Renal cortical epithelial cell (primary cell): Measurements from ENCODE around the gene ADCY10. TPM values are rescaled to one million over a fixed set of nuclear protein-coding genes. Genes with fewer than 3 reads are reported as not detected.

Source experiments
- DNase-seq: peaks from one replicate; pipeline ENCODE4 v3.0.0-alpha.2; 2011; ENCODE audit warnings: low read depth
- total RNA-seq: library from RNA; depleted of rRNA; stranded (reverse); fragments of >200 nt; gene quantifications from 2 replicates; pipeline ENCODE4 v1.2.3, GENCODE V29; 2014

Gene ADCY10
- total RNA-seq, 1 donor from 2014 or later = 0.25 TPM

DNA sequence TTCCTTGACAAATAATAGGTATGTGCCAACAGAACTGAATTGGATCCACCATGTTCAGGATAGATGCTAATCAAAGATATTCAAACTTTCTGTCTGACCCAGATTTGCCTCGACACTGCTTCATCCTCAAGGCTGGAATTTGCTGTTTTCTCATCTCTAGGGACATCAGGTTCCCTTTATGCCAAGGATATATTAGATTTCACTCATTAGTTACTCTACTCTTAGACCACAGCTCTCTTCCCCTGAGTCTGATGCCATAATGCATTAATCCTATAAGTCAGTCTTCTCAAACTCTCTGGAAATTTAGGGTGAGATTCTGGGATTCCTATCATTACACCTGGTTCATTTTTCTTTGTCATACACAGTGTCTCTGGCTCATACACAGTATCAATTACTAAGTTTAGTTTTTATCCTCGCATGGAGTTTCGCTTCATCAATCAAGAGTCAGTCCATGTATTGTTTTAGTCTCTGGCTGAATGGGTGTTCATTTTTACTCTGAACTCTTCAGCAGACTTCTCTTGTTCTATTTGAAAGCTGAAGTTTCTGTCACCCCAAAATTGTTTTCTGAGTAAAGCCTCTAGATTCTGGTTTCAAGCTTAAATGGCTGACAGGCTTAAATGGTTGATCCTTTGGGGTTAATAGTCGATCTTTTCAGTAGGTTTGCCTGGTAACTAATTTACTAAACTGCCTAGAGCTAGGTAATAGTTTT, 13.3 kb upstream of the ADCY10 start:
- DNase-seq = peak; percentile 90

DNA sequence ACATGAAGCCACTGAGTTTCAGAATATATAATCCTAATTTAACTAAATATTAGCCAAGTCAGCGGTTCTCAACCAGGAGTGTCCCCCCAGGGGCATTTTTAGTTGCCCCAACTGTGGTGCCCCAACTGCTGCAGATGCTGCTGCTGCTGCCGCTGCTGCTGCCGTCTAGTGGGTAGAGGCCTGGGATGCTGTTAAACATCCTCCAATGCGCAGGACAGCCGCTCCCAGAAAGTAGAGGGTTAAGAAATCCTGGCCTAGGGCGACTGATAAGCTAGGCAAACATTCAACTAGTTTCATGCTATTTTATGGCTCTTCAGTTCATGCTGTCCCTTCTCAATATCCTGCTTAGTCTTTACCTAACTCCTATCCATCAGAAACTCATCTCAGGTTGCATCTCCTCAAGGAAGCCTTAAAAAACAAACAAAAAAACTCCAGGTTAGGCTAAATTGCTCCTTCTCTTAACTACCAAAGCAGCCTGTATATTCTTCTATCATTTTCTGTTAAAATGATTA, 12.6 kb upstream of the ADCY10 start:
- DNase-seq = no peak

DNA sequence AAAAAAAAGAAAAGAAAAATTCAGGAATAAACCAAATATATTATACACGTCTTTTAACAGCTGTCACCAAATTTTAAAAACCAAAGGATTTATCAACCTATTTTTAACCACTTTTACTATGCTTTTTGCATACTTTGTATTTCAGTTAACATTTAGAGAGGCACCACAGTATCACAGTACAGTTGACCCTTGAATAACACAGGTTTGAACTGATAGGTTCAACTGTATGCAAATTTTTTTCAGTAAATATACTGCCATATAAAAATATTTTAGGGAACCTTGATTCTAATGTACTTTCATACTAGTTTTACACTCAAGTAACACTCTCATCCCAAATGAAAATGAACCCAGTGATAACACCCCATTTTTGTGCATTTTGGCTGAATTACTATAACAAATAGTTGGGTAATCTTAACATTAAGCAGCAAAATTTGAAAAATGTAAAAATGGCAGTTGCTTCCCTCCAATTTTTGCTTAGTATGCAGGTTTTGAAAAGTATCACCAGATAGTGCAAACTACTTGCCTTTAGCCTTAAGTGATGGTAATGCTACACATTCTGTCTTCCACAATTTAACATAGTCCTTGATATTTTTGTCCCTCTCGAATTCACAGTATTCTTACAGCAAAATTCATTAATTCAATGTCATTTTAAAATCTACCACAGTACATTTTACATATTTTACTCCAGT, 10.8 kb upstream of the ADCY10 start:
- no peak for DNase-seq

DNA sequence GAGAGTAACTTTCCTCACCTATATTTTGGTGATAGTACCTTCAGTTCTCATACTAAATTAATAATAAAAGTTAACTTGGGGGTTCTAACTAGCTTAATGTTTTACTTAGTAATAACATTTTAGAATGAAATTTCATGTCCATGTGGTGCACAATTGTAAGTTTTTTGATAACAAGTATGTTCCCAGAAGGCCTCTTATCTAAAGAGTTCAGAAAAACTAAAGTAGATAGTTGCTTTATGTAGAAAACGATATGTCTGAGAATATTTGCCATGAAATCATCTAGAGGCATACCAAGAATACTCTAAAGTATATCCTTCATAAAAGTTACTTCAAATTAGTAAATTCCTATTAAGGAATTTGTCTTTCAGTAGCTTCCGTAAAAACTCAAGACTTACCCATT, 10.2 kb upstream of the ADCY10 start:
- no peak for DNase-seq

DNA sequence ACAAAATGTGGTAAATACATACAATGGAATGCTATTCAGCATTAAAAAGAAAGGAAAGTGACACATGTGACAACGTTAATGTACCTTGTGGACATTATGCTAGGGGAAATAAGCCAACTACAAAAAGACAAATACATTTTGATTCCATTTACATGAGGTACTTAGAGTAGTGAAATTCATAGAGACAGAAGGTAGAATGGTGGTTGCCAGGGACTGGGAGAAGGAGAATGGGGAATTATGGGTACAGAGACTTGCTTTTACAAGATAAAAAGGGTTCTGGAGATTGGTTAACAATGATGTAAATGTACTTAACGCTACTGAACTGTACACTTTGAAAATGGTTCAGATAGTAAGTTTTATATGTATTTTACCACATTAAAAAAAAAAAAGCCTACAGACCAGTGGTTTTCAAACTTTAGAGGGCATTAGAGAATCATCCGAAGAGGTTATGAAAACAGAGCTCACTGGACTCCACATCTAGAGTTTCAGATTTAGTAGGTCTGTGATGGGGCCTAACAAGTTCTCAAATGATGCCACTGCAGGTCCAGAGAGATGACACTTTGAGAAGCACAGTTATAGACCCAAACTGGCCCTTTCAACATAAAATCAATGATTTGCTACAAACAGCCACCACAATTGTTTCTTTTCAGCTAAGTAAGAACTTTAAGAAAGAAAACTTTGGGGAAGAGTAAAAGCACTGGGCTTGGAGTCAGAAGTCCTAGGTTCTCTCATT, 9.6 kb upstream of the ADCY10 start:
- DNase-seq = no peak

DNA sequence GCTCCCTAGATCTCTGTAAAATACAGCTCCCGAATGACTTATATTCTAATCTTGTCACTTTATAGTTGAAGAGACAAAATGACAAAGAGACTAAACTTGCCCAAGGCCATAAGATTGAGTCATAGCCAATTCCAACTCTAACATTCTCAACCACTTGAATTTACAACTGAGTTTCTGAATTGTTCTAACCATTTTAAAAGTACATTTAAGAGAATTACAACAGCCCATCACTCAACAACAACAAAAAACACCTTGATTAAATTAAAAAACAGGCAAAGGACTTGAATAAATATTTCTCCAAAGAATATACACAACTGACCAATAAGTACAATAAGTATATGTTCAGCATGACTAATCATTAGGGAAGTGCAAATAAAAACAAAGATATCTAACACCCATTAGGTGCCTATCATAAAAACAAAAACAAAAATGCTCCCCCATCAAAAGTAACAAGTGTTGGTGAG, 8.7 kb upstream of the ADCY10 start:
- DNase-seq = peak; percentile 63

DNA sequence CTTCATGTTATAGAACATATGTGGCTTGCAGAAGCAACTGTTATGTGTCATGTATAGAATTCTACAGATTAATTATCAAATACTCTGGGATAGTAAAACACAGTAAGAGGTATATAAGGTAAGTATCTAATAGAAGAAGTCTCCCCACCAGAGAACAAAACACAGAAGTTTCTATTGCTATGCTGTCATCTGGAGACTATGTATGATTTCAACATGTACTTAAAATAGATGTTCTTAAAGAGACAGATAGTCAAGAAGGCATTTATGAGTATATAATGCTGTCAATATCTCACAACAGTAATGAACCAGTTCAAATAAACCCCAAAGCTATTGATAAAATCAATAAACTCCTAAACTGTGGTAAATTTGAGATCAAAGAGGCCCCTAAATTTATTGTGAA, 8.1 kb upstream of the ADCY10 start:
- no peak for DNase-seq

DNA sequence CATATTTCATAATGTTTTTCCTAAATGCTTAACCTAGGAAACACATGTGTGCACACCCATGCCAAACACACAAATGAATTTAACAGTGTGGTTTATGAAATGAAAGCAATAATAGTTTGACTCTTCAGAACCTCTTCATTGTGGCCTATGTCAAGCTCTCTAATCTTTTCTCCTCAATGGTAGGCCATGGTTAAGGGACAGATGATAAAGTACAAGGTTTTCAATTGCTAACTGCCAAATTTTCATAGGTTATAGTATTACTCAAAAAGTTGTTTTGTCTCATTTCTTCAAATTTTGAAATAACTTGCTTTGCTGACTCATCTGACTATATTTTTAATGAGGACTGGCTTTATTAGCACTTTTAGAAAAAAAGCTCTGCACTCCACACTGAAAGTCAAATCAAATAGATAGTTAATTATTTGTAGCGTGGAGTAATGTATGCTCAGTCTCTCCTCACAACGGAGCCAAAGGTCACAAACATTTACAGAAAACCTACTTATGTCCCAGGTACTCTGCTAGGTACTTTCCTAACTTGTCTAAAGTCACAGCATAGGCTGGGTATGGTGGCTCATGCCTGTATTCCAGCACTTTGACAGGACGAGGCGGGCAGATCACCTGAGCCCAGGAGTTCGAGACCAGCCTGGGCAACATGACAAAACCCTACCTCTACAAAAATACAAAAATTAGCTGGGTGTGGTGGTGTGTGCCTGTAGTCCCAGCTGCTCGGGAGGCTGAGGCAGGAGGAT, 3.0 kb upstream of the ADCY10 start:
- peak; percentile 65 for DNase-seq

DNA sequence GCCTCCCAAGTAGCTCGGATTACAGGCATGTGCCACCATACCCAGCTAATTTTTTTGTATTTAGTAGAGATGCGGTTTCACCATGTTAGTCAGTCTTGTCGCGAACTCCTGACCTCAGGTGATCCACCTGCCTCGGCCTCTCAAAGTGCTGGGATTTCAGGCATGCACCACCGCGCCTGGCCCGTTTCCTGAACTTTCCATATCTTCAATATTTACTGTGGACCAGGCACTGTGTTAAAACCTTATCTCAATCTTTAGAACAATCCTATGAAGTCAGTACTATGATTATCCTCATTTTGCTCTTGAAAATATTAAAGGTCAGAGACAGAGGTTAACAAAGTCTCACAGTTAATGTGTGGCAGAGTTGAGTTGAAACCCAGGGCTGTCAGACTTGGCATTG, 1.6 kb upstream of the ADCY10 start:
- DNase-seq = no peak

DNA sequence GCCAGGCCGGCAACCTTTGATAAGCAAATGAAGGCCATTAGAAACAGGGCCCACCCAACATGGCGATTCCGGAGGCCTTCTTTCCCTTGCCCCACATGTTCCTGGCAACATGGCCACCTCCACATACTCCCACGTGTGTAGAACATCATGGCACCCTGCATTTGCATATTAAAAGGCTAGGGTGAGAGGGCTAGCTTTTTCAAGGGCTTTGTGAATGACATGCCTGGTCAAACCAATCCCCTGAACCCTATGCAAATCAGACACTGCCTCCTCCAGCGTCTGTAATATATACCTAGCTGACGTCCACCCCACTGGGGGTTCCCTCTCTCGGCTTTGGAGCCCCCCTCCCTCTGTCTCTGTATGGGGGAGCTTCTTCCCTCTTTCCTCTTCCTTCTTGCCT, 1.6 kb downstream of the ADCY10 start:
- DNase-seq = no peak

DNA sequence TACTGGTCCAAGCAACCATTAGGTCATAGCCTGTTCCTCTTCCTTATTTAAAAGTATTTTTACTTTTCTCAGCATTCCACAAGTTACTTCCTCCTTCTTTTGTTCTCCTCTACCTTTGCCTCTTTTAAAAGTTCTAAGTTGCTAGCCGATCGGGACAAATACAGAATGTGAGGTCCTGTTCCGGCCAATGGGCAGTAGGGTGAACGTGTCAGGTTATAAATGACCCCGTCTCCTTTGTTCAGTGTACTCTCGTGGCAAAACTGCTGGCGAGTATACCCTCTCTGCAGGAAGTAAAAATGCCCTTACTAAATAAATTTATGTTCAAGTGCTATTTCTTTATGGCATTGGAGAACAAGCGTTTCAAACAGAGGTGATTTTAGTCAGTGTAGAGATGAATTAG, 2.5 kb downstream of the ADCY10 start:
- DNase-seq = no peak

DNA sequence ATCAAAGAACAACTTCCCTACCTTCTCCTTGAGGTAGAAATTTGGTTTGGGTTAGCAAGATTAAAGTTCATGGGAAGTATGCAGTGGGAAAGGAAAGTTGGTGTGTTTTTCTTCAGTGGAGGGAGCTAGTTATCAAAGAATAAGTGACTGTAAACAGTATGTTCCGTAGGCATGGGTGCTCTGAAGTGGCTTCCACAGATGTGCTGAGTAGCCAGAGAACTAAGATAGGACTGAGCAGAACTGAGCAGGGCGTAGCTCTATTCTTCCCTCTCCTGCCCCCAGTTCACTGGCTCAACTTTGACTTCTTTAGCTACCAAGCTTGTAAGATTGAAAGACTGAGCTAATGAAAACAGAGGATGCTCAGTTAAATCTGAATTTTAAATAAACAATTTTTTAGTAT, 3.4 kb downstream of the ADCY10 start:
- no peak for DNase-seq

DNA sequence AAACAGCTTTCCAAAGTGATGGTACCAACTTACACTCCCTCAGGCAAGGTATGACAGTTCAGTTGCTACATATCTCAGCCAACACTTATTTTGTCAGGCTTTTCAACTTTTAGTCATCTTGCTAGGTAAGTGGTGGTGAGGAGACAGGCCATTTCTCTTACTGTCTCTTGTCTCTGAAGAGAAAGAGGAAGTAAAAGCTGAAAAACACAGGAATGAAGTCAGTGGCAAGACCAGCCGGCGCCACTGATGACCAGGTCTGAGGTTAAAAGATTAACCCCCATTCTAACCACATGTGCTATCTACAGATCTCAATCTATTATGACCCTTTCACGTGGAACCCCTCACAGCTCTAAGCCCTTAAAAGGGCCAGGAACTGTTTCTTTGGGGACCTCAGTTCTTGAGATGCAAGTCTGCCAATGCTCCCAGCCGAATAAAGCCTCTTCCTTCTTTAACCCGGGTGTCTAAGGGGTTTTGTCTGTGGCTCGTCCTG, 4.2 kb downstream of the ADCY10 start:
- DNase-seq = no peak

DNA sequence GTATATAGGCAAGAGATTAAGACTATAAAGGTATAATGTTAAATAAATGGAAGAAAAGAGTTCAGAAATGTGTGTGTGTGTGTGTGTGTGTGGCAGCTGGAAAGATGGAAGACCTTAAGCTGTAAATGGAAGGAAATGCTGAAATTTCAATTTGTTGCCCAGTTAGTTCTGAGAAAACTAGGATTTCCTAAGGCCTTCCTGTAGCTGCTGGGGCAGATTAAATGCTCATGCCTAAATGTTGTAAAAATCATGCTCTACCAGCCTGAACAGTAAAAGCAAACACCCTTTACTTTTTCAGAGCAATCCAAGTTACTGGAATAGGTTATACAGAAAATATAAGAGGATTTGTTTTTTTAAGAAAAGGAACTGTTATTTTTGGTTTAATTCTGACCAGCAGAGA, 8.3 kb downstream of the ADCY10 start:
- no peak for DNase-seq

DNA sequence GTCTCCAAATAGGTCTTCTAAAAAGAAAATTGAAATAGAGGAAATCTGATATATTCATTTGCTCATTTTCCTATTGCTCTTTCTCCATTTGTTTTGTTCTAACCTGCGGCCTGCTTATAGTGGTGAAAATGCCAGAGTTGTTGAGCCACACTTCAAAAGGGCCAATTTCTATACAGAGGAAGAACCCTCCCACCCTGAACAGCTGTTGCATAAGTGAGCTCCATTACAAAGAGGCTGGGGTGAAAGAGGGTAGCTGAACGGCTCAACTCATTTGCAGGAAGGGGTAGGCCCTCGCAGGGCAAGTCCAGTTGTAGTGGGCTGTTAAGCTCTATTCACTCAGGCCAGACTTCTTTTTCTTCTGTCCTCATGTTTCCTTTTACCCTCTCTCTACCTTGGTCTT, 8.8 kb downstream of the ADCY10 start:
- no peak for DNase-seq

DNA sequence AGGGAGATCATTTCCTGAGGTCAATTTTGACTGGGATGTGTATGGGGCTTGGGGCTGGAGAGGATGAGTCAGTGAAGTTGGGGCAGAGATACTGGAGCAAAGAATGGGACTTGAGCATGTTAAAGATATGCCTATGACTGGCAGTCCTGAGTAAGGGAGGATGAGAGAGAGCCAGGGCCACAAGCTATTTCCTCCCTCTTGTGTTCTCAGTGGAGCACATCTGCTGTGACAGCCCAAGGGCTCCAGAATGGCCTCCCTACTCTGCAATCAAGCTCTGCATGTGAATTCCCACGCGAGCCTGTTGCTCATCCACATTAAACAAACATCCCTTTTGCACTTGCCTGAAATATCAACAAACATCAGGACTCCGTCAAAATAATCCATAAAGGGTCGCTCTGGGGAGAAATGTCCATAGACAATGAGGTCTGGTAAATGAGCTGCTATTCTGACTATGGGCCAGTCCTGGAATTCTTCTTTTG, 9.2 kb downstream of the ADCY10 start:
- DNase-seq = no peak

DNA sequence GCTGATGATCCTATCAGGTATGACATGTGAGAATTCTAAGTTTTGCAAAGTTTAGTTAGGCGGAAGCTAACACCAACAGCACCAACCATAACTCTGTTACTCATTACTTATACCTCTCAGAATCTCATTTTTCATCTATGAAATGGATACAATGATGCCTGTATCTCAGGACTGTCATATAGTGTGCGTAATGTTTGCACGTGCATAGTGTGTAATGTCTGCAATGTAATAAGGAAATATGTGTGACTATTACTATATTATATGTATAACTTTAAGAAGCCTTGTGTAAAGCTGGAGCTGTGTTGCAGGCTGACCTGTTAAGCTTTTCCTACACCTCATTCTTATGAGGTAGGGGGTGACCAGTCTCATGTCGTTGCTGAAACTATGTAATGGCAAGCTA, 13.0 kb downstream of the ADCY10 start:
- no peak for DNase-seq

DNA sequence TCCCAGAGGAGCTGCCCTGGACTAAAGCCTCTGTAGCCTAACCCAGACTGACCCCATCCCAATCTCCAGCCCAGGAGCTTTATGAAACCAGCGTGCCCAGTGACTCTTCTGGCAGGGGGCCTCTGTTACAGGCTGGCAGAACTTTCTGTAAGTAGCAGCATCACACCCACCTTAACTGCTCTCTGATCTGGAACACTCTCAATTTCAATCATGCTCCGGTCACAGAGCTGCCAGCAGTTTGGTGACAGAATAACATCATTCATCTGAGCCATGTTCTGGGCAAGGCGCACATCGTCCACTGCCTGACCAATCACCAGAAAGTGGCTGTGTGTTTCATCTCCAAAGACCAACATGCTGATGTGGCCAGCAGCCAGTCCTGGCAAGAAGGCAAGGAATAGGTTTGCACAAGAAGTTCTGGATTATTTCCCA, 14.7 kb downstream of the ADCY10 start:
- no peak for DNase-seq

DNA sequence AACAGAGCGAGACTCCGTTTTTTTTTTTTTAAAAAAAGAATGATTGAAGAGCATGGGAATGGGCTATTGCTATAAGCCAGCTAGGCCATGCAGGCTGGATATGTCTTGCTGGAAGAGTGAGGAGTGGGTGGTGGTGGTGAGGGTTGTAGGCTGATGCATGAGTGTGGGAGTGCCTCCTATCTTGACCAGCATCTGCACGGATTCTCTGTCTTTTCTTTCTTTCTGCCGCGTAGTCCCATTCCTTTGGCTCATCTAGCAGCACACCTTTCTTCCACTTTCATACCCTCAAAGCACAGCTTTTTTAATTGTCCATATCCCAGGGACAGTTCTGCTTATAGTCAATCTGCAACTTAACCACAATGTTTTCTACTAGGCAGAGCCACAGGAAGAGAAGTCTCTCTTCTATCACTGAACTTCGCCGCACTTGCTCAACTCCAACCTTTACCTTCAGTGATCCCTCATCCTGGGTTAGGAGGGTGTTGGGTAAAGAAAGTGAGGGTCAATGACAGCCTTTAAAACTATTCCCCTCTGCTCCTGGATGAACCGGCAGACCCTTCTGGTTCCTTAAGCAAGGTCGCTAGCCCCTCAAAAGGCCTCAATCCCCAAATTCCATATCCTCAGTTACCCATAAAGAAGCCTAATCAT, 15.2 kb downstream of the ADCY10 start:
- DNase-seq = no peak

DNA sequence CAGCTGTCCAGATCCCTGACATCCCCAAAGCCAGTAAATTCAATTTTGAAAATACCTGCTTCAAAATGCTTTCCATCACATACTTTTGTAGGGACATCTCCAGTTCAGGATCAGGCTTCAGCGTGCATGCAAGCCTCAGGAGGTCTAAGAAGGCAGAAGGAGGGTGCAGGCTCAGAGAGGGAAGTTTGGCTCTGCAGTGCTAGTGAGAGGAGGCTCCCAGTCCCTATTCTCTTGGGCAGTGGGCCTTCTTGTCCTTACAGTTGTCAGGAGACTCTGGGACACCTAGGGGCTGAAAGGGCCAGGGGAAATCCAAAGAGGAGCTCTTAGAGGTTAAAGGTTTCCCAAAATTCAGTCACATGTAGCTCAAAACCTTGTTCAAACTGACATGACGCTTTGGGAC, 20.1 kb downstream of the ADCY10 start:
- DNase-seq = no peak

DNA sequence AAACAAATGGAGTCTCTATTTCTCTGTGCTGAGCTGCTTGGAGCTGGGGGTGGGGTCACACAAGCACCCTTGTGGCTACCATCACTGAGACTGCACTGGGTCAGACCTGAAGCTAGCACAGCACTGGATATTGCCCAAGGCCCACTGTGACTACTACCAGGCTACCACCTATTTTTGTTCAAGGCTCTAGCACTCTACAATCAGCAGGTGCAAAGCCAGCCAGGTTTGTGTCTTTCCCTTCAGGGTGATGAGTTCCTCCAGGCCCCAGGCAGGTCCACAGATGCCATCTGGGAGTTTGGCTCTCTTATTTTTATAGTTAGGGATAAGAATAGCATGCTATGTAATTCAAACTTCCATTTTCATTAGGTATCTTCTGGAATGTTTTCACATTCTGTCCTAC, 23.5 kb downstream of the ADCY10 start:
- DNase-seq = no peak
